HG03095 (cell line): ENCODE results near the gene MGAT5.

ENCODE experiments used
- ATAC-seq: cut with Tn5 transposase; IDR thresholded peaks from one replicate; pipeline ENCODE4 v1.9.1; 2021; ENCODE audit warnings: moderate library complexity; ENCODE audit not compliant: unreplicated experiment

Gene MGAT5

GRCh38 chr2:134392442-134393074 lies 138.7 kb downstream of the MGAT5 start:
- ATAC-seq, result no peak

- ATAC-seq, result no peak
These were observed 139.2 kb downstream of the MGAT5 start for GRCh38 chr2:134393075-134393461.

GRCh38 chr2:134395779-134396178 lies 141.9 kb downstream of the MGAT5 start:
- no peak for ATAC-seq

- no peak for ATAC-seq
These were observed 142.6 kb downstream of the MGAT5 start for GRCh38 chr2:134396493-134396892.

- no peak for ATAC-seq
These were observed 143.4 kb downstream of the MGAT5 start for GRCh38 chr2:134397146-134397896.

- ATAC-seq, result no peak
These were observed 144.4 kb downstream of the MGAT5 start for GRCh38 chr2:134398300-134398699.

GRCh38 chr2:134399096-134399495 lies 145.2 kb downstream of the MGAT5 start:
- no peak for ATAC-seq

- ATAC-seq, result no peak
These were observed 147.2 kb downstream of the MGAT5 start for GRCh38 chr2:134401081-134401497.

GRCh38 chr2:134401789-134402188 lies 147.9 kb downstream of the MGAT5 start:
- no peak for ATAC-seq

GRCh38 chr2:134402410-134402809 lies 148.5 kb downstream of the MGAT5 start:
- ATAC-seq, result no peak

- ATAC-seq, result no peak
These were observed 151.8 kb downstream of the MGAT5 start for GRCh38 chr2:134405611-134406081.

GRCh38 chr2:134406311-134406710 lies 152.4 kb downstream of the MGAT5 start:
- no peak for ATAC-seq

- no peak for ATAC-seq
These were observed 152.9 kb downstream of the MGAT5 start for GRCh38 chr2:134406736-134407135.

- no peak for ATAC-seq
These were observed 153.4 kb downstream of the MGAT5 start for GRCh38 chr2:134407154-134407890.

- no peak for ATAC-seq
These were observed 154.5 kb downstream of the MGAT5 start for GRCh38 chr2:134408386-134408785.

GRCh38 chr2:134408791-134409190 lies 154.9 kb downstream of the MGAT5 start:
- no peak for ATAC-seq

GRCh38 chr2:134410006-134410405 lies 156.1 kb downstream of the MGAT5 start:
- no peak for ATAC-seq

GRCh38 chr2:134410831-134411231 lies 157.0 kb downstream of the MGAT5 start:
- no peak for ATAC-seq

- ATAC-seq, result no peak
These were observed 157.5 kb downstream of the MGAT5 start for GRCh38 chr2:134411279-134411827.

GRCh38 chr2:134411828-134412638 lies 158.2 kb downstream of the MGAT5 start:
- ATAC-seq, result peak; percentile 97

GRCh38 chr2:134412639-134412999 lies 158.7 kb downstream of the MGAT5 start:
- ATAC-seq, result no peak
